B cell (primary cell): ENCODE data around the gene SLC52A3.

Source experiments
- CTCF ChIP-seq: fragments of 200-600 bp; IDR thresholded peaks from one replicate; pipeline ENCODE4 v1.8.0; 2022; ENCODE audit warnings: antibody characterized with exemption, mild to moderate bottlenecking
- EZH2 ChIP-seq: IDR thresholded peaks from 2 replicates; pipeline ENCODE4 v1.6.1; 2012; ENCODE audit warnings: borderline replicate concordance, low read depth, mild to moderate bottlenecking, moderate library complexity, low read length; ENCODE audit not compliant: insufficient read depth, poor library complexity, severe bottlenecking

GRCh38 chr20:774016-774659 is 5.8 kb upstream of the SLC52A3 start:
- TF ChIP-seq CTCF (no peak), EZH2 (no peak)
